Anterior cingulate cortex (tissue), 58 donors: ENCODE data around the gene PICK1.

Experiments
- DNase-seq, 58 donors: peaks; one replicate each; lab custom pipeline; 2025; lab: John Stamatoyannopoulos, UW

The PICK1 gene

DNA sequence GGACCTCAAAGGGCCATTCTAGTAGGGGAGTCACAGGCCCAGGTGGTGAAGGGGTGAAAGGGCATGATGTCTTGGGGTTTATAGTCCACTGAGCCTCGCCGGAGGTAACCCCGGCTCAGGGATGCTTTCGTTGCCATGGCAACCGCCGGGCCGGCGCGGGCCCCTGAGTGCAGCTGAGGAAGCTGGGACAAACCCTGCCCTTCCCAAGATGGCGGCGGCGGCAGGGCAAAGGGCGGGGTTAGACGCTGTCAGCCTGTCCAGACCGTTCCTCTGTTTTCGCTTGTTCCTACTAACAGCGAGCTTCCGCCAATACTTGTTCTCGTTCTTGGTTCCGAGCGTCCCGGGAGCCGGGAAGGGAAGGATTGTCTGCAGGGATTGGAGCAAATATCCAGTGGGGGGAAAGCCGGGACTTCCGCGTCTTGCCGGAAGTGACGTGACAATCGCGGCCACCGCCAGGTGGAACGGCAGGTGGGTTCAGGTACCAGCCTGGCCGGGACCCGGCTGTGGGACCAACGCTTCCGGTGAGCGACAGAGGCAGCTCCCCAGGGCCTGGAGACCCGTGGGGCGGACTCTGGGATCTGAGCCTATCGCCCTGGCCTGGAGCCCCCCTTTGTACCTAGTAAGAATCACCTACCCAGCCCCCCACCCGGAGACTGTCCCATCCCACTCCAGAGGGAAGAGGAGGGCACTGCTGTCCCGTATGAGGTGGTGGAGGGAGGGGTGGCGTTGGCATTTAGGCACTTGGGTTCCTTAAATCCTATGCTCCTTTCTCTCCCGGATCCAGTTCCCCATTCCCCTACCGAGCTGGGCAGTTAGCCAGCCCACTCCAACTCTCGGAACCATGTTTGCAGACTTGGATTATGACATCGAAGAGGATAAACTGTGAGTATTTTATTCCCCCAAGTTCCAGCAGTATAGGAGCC lies at the start of gene PICK1:
PICK1 (plus strand) TSS at position 436 of the 923 bp plus-strand sequence; CDS start at position 842, 406 bp downstream.
- DNase-seq, result peak; percentile 62 to 97 (median 91)

DNA sequence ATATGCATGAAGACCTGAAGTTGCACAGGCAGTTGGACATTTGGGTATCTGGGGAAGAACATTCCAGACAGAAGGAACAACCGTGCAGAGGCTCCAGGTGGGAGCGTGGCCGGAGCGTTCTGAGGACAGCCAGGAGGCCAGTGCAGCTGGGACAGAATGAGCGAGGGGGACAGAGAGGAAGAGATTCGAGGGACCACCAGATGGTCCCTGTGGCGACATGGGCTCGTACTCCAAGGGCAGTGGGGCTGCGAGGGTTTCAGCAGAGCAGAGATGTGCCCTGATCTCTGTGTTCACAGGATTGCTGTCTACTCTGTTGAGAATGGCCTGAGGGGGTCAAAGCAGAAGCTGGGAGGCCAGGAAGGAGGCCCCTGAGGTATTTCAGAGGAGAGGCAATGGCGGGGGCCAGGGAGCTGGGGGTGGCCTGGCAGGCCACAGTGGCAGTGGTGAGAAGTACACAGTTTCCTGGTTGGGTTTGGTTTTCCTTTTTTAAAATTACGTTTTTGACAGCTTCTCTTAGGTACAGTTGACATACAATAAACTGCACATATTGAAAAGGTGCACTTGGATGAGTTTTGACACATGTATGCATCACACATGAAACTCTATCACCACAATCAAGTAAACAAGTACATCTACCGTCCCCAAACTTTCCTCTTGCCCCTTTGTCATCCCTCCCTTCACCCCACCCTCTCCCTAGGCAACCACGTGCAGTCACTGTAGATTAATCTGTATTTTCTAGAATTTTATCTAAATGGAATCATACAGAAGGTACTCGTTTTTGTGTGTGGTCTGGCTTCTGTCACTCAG lies 48.0 kb upstream of the PICK1 start:
- DNase-seq, result no peak

DNA sequence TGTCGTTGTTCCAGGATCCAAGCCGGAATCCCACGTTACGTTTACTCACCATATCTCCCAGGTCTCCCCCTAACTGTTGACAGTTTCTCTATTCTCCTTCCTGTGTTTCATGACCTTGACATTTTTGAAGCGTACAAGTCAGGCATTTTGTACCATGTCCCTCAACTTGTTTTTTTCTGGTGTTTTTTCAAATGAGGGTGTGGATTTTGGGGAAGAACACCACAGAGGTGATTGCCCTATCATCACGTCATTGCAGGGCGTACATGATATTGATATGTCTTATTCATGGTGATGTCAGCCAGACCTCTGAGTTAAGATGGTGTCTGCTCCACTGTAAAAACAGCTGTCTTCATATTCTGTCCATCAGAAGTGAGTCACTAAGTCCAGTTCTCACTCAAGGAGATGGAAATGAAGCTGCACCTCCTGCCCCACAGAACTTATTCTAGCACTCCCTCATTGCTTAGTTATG lies 44.6 kb upstream of the PICK1 start:
- DNase-seq, result no peak

GRCh38 chr22:38014083-38014482 lies 43.1 kb upstream of the PICK1 start:
- no peak for DNase-seq

DNA sequence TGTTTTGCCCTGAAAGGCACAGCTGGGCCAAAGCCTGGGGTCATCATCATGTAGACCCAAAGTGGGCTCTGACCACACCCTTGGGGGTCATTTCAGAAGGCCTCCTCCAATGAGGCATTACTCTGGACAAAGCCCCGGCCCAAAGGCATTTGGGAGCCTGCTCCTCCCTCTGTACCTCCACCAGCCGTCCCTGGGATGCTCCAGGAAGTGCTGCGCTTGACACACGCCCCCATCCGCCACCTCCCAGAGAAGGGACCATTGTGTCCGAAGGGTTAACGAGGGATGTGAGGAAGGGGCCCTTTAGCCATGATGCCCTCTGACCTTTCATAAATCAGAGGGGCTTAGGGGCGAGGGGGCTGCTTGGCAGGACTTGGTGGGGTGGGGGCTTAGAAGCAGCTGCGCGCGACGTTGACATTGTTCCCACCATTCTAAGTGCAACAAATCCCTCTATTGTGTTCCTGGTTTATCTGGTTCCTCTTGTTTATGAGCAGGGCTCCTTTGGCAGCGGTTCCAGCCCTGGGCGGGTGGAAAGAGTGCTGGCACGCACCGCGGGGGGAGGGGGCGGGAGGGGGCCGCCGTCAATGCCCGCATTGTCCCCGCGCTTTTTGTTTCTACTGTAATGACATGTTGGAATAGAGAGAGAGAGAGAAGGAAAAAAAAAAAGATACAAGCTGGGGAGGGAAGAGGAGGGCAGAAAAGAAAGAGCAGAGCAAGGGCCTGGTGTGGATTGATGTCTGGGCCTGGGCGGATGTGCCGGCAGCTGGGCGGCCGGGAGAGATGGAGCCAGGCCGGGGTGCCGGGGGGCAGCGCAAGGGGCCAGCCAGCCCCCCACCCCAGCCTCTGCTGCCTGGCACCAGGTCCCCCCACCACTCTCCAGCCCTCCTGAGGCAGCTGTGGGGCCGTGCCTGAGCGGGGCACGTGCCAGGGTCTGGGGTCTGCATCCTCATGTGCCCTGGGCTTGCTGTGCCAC lies 40.7 kb upstream of the PICK1 start:
- peak in 56 of 58 donors; percentile 42 to 96 (median 84) for DNase-seq

GRCh38 chr22:38017272-38017920 lies 39.8 kb upstream of the PICK1 start:
- peak in 52 of 58 donors; percentile 22 to 93 (median 70) for DNase-seq

GRCh38 chr22:38017939-38018885 lies 39.0 kb upstream of the PICK1 start:
- no peak for DNase-seq

- peak in 9 of 58 donors; percentile 32 to 66 (median 44) for DNase-seq
These were observed 38.0 kb upstream of the PICK1 start for GRCh38 chr22:38018938-38019827.

DNA sequence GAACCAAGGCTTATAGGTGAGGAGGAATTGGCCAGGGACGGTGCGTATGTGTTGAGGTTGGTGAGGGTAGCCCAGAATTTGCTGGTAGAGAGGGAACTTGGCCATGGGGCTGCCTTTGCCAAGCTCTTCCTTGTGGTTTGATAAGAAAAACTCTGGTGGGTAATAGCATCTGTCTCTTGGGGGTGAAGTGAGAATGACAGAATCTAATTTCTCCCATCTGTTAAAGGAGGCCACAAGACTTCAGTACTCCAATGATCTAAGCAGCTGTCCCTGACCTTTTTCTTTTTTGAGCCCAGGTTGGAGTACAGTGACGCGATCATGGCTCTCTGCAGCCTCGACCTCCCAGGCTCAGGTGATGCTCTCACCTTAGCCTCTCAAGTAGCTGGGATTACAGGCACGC lies 36.0 kb upstream of the PICK1 start:
- no peak for DNase-seq

DNA sequence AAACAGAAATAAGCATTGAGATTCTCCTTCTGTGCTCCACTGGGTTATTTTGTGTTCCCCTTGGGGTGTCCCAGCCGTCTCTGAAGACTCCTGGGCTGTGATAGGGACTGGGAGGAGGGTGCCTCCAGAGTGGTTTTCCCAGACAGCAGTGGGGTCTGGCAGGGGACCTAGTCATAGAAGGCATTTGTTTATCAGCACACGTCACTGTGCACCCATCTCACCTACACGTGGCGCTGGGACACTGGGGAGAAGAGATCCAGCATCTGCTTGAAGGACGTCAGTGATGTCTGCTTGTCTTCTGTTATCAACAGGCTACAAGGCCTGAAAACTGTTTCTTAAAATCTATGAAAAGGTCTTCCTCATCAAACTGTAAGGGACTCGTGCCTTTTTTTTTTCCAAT lies 34.2 kb upstream of the PICK1 start:
- DNase-seq, result no peak

GRCh38 chr22:38025514-38025913 lies 31.7 kb upstream of the PICK1 start:
- no peak for DNase-seq

GRCh38 chr22:38026130-38027111 lies 30.8 kb upstream of the PICK1 start:
- peak in 39 of 58 donors; percentile 23 to 81 (median 62) for DNase-seq

DNA sequence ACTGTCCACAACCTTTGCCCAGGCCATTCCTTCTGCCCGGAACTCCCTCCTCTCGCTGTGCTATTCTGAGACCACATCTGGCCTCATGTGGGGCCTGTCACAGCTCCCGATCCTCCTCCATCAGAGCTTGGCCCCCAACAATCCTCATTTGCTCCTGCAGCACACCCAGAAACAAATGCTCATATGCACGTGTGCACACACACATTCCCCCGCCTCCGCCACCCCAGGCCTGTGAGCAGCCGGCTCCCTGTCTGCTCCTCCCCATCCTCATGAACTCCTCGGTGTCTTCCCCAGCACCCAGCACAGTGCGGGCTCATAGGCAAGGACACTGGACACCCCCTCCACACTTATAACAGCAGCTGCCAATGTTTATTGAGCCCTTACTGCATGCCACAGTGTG lies 29.7 kb upstream of the PICK1 start:
- DNase-seq, result peak in 18 of 58 donors; percentile 30 to 66 (median 46)

GRCh38 chr22:38028344-38029130 lies 28.7 kb upstream of the PICK1 start:
- DNase-seq, result peak in 2 of 58 donors; percentile 28 to 32

- no peak for DNase-seq
These were observed 27.8 kb upstream of the PICK1 start for GRCh38 chr22:38029370-38029769.
